GM21360 (cell line): ENCODE data around the gene A3GALT2.

Source experiments
- ATAC-seq: cut with Tn5 transposase; IDR thresholded peaks from one replicate; pipeline ENCODE4 v1.9.1; 2021; ENCODE audit warnings: mild to moderate bottlenecking, moderate library complexity; ENCODE audit not compliant: unreplicated experiment

A3GALT2 gene

DNA sequence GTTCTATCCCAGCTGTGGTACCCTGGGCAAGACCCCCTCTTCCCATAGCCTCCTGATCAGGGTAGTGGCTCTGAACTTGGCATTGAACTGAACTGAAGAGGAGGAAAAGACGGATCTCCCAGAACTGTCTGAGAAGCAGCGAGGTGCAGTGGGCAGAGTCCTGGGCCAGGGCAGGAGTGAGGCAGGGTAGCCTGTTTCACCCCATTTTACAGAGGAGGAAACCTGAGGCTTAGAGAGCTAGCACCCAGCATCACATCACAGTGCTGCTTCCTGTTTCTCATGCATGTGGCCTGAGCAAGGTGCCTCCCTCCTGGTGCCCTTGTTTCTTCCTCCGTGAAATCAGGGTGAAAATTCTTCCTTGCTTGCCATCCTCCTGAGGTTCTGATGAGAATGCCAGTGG is 47.5 kb downstream of the A3GALT2 start:
- ATAC-seq: no peak

DNA sequence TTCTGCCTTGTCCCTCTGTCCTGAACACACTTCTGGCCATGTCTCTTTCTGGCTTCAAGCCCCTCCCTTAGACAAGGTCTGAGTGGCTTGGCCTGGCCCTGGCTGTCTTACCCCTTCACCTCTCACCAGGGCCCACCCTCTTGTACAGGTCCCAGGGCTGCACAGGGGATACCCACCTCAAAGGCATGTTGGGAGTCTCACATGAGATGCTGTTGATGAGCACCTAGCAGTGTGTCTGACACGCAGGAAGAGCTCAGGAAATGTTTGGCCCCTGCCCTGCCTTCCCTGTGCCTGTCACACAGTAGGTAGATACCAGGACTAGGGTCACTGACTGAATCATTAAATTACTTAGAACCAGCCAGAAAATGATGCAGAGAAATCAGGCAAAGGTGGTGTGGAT is 48.0 kb downstream of the A3GALT2 start:
- no peak for ATAC-seq

DNA sequence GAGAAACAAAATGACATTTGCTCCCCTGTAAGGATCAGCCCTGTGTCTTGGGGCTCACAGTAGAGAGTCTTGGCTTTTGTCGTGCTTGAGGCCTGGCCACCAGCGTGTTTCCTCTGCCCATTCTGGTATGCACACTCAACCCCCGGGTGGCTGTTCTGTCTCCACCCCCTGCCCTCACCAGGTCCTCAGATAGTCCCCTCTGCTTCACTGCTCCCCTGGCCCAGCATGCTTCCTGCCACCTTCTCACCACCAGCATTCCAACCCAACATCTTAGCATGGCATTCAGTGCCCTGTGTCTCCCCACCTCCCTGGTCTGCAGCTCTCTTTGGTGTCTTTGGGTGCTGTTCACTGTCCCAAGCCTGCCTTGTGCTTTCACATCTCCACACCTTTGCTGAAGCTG is 48.4 kb downstream of the A3GALT2 start:
- no peak for ATAC-seq

- ATAC-seq: no peak
Observed at GRCh38 chr1:33271666-33272505, 49.0 kb downstream of the A3GALT2 start.

DNA sequence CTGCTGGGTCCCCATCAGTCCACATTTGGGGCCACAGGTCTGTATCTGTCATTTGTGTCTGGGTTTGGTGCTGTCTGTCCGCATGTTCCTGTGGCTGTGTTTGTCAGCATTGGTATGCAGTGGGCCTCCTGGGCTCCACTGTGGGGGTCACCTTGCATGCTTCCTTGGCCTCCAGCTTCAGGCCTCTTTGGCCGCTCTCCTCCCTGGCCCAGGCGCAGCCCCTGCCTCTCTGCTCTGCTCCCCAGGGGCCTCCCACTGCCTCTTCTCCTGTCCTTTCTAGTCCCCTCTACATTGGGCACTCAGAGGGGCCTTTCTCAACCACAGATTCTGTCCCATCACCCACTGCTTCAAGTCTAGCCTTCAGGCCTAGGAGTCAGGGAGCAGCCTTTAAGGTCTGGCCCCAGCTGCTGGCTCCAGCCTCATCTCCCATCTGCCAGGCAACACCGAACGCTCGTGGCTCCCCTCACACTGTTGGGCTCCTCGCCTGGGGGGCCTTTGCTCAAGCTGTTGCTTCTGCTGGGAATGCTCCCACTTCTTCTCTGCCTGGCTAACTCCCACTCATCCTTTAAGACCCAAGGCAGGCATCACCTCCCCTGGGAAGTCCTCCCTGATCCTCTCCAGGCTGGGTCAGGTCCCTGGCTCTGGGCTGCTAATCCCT is 50.0 kb downstream of the A3GALT2 start:
- ATAC-seq: no peak

- no peak for ATAC-seq
Observed at GRCh38 chr1:33270379-33270778, 50.5 kb downstream of the A3GALT2 start.

- ATAC-seq: no peak
Observed at GRCh38 chr1:33269621-33270020, 51.3 kb downstream of the A3GALT2 start.

- ATAC-seq: no peak
Observed at GRCh38 chr1:33268927-33269610, 51.8 kb downstream of the A3GALT2 start.

GRCh38 chr1:33268457-33268856 is 52.4 kb downstream of the A3GALT2 start:
- no peak for ATAC-seq

- ATAC-seq: no peak
Observed at GRCh38 chr1:33267468-33268205, 53.3 kb downstream of the A3GALT2 start.

- no peak for ATAC-seq
Observed at GRCh38 chr1:33266766-33267165, 54.1 kb downstream of the A3GALT2 start.

- no peak for ATAC-seq
Observed at GRCh38 chr1:33265780-33266605, 54.9 kb downstream of the A3GALT2 start.

DNA sequence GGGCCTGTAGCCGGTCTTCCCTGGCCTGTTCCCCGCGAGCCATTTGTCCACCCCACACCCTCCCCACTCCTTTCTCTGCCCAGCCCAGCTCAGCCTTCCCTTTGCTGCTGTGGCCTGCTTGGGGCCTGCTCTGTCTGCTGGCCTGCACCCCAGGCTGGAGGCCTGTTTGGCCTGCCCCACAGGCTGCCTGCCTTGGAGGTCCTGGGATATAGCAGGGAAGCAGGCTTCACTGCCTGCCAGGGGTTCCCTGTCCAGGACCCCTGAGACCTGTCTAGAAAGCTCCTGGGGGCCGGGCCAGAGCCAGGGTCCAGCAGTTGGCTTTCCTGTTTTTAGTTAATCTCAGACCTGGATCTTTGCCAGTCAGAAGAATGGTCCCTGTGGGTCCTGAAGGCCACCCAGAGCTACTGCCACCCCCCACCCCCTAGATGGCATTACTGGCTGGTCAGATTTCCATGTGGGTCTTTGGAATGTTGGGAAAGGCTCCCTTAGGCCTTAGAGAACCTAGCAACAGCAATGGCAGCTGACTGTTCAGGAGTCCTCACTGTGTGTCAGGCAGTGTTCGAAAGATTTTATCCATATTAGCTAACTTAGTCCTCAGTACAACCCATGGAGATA is 56.9 kb downstream of the A3GALT2 start:
- no peak for ATAC-seq

DNA sequence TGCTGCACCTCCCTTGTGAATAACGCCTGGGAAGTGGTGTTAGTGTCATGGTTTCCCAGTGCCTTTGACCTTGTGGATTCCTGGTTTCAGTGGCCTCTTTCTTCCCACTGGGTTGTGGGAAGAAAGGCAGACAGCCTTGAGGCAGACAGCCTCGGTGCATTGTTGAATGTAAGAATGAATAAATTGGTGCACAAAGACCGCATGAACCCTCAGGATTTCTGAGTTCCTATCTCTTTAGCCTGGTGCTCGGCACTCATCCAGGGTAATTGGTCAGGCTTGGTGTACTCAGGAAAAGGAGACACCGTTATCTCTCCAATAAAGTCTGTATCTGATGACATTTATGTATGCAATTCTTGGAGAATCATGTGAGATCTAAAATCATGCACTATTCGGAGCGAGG is 59.6 kb downstream of the A3GALT2 start:
- ATAC-seq: no peak

GRCh38 chr1:33260439-33260838 is 60.5 kb downstream of the A3GALT2 start:
- no peak for ATAC-seq

- ATAC-seq: no peak
Observed at GRCh38 chr1:33259879-33260278, 61.0 kb downstream of the A3GALT2 start.

GRCh38 chr1:33258788-33259274 is 62.1 kb downstream of the A3GALT2 start:
- no peak for ATAC-seq

DNA sequence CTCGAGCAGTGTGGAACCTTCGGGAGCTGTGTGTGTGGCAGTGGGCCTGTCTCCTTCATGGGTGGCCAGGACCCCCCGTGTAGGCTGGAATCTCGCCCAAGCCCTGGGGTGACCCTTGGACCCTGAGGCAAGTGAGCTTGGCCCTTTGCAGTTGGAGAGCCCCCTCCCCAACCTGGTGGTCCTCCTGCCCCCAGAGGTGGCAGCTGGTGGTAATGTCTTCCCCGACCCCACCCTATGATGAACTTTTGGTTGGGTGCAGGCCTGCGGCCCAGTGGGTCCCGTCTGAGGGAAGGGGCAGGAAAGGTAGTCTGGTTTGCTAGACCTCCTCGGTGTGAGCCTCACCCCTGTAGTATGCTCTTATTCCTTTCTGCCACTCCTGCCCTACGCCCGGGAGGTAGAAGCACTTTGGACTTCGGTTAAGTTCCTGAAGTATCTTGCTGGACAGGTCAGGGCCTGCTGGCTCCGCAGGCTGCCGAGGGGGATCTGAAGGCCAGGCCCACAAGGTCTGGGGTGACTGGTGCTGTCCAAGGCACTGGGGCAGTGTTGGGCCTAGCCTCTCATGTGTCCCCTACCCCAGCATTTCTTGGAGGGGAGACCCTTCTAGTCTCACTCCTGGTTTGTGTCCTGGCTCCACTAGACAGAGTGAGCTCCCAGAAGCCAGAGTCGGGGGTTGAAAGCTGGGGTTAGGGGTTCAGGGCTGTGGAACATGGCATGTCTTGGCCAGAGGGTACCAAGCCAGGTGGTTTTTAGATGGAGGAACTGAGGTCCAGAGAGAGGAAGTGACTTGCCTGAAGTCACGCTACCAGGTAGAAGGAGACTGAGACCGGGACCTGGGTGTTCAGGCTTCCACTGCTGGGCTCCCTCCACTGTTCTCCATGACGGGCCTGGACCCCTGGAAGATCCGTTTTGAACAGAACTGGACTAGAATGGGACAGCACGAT is 62.9 kb downstream of the A3GALT2 start:
- no peak for ATAC-seq
